H1 (cell line): ENCODE results near the gene SCARB1. TPM values are rescaled to one million over a fixed set of nuclear protein-coding genes. Genes with fewer than 3 reads are reported as not detected.

ENCODE experiments used
- CTCF ChIA-PET: fragments of 300-600 bp; sonication (Branson Sonifier 250); formaldehyde crosslinking; loops from one replicate; lab custom pipeline; 2021; ENCODE audit not compliant: partially characterized antibody; lab: Charles Lee
- POLR2A ChIA-PET: fragments of 300-600 bp; sonication (Branson Sonifier 250); formaldehyde crosslinking; loops from one replicate; lab custom pipeline; 2021; ENCODE audit warnings: inconsistent platforms; ENCODE audit not compliant: partially characterized antibody; lab: Charles Lee
- DNase-seq, 2 experiments: peaks; one replicate each; pipeline versions ENCODE4 v3.0.0 to v3.0.0-alpha.2; 2010 to 2022; ENCODE audit warnings: low spot score in 2 of 2, low read depth in 1 of 2, mixed read lengths in 1 of 2
- FAIRE-seq: peaks from 2 replicates; lab custom pipeline; 2011; peaks lifted over from hg19 to GRCh38; lab: Jason Lieb, UNC
- H2AFZ ChIP-seq: 2 replicates; pipeline ENCODE4 v1.8.1; 2012; ENCODE audit warnings: low read length, inconsistent platforms
- H2AK5ac ChIP-seq: 2 replicates; pipeline ENCODE4 v1.6.1; 2013; ENCODE audit warnings: low read depth, low read length
- H2BK120ac ChIP-seq: replicated peaks from 2 replicates; pipeline ENCODE3; 2013; ENCODE audit warnings: low read depth, low read length, inconsistent platforms
- H2BK12ac ChIP-seq: 2 replicates; pipeline ENCODE4 v1.6.1; 2013; ENCODE audit warnings: low read depth, low read length
- H2BK15ac ChIP-seq: 2 replicates; pipeline ENCODE4 v1.6.1; 2013; ENCODE audit warnings: low read length
- H2BK20ac ChIP-seq: 2 replicates; pipeline ENCODE4 v1.6.1; 2013; ENCODE audit warnings: low read length
- H2BK5ac ChIP-seq: 2 replicates; pipeline ENCODE4 v1.6.1; 2013; ENCODE audit warnings: low read depth, low read length
- H3K14ac ChIP-seq: 2 replicates; pipeline ENCODE4 v1.6.1; 2013; ENCODE audit warnings: inconsistent platforms; ENCODE audit not compliant: insufficient read length
- H3K18ac ChIP-seq: 2 replicates; pipeline ENCODE4 v1.6.1; 2013; ENCODE audit warnings: low read length; ENCODE audit errors: extremely low read depth
- H3K23ac ChIP-seq: 2 replicates; pipeline ENCODE4 v1.6.1; 2013; ENCODE audit warnings: inconsistent platforms; ENCODE audit not compliant: insufficient read length
- H3K23me2 ChIP-seq: 2 replicates; pipeline ENCODE4 v1.6.1; 2013; ENCODE audit warnings: low read depth, low read length
- H3K27ac ChIP-seq: 2 replicates; pipeline ENCODE4 v1.6.1; 2011; ENCODE audit warnings: low read depth, low read length, inconsistent platforms
- H3K27me3 ChIP-seq, 4 experiments: replicated peaks in 1 of 4; 1 replicate in 1 of 4; 2 replicates in 3 of 4; pipeline versions ENCODE4 v1.6.1 to v1.8.1; 2011 to 2013; ENCODE audit warnings: low read length in 3 of 4, mild to moderate bottlenecking in 3 of 4, inconsistent platforms in 2 of 4, mixed read lengths in 2 of 4, moderate library complexity in 1 of 4; ENCODE audit not compliant: control insufficient read depth in 3 of 4, insufficient read depth in 3 of 4; ENCODE audit errors: extremely low read depth in 1 of 4
- H3K36me3 ChIP-seq, 4 experiments: 2 replicates each; pipeline versions ENCODE4 v1.6.1 to v1.8.1; 2011 to 2013; ENCODE audit warnings: mild to moderate bottlenecking in 4 of 4, low read length in 3 of 4, moderate library complexity in 2 of 4, control low read depth in 1 of 4, inconsistent platforms in 1 of 4; ENCODE audit not compliant: insufficient read depth in 4 of 4, control insufficient read depth in 2 of 4
- H3K4ac ChIP-seq: replicated peaks from 2 replicates; pipeline ENCODE3; 2013; ENCODE audit warnings: low read length, low read depth, mixed read lengths, inconsistent platforms; ENCODE audit not compliant: insufficient read length
- H3K4me1 ChIP-seq, 4 experiments: replicated peaks in 1 of 4; 1 replicate in 1 of 4; 2 replicates in 3 of 4; pipeline versions ENCODE4 v1.6.1 to v1.8.1; 2011 to 2013; ENCODE audit warnings: low read length in 3 of 4, inconsistent platforms in 2 of 4, mixed read lengths in 1 of 4; ENCODE audit not compliant: insufficient read depth in 4 of 4, control insufficient read depth in 3 of 4
- H3K4me2 ChIP-seq, 2 experiments: 2 replicates each; pipeline versions ENCODE4 v1.6.1 to v1.8.1; 2011 to 2013; ENCODE audit warnings: low read depth in 2 of 2, low read length in 2 of 2, control low read depth in 1 of 2, inconsistent platforms in 1 of 2, mild to moderate bottlenecking in 1 of 2; ENCODE audit not compliant: insufficient read depth in 1 of 2
- H3K4me3 ChIP-seq, 4 experiments: fragments of 200-600, 300-600 bp in 1 of 4; sonication (generic), shearing (Covaris generic), sonication (Bioruptor Twin) in 1 of 4; 2 replicates each; pipeline versions ENCODE4 v1.5.1 to v1.8.1; 2011 to 2016; ENCODE audit warnings: low read length in 4 of 4, low read depth in 3 of 4, control low read depth in 2 of 4, inconsistent platforms in 2 of 4, mild to moderate bottlenecking in 2 of 4, mixed read lengths in 1 of 4, moderate library complexity in 1 of 4; ENCODE audit not compliant: insufficient read depth in 2 of 4; ENCODE audit errors: extremely low read depth in 1 of 4
- H3K56ac ChIP-seq: replicated peaks from 2 replicates; pipeline ENCODE3; 2013; ENCODE audit warnings: low read depth, mild to moderate bottlenecking, mixed read lengths, low read length, inconsistent platforms; ENCODE audit not compliant: insufficient read length
- H3K79me1 ChIP-seq: 2 replicates; pipeline ENCODE4 v1.6.1; 2013; ENCODE audit warnings: low read depth, low read length, control low read depth
- H3K79me2 ChIP-seq, 2 experiments: 2 replicates each; pipeline versions ENCODE4 v1.6.1 to v1.8.1; 2012 to 2013; ENCODE audit warnings: low read length in 2 of 2, mild to moderate bottlenecking in 2 of 2, inconsistent platforms in 1 of 2; ENCODE audit not compliant: insufficient read depth in 2 of 2, control insufficient read depth in 1 of 2
- H3K9ac ChIP-seq, 4 experiments: replicated peaks in 1 of 4; 1 replicate in 1 of 4; 2 replicates in 3 of 4; pipeline versions ENCODE4 v1.6.1 to v1.8.1; 2011 to 2013; ENCODE audit warnings: low read depth in 3 of 4, low read length in 3 of 4, control low read depth in 2 of 4, mild to moderate bottlenecking in 2 of 4, moderate library complexity in 2 of 4, inconsistent platforms in 1 of 4; ENCODE audit errors: extremely low read depth in 1 of 4
- H3K9me3 ChIP-seq, 2 experiments: 2 replicates each; pipeline versions ENCODE4 v1.6.1 to v1.8.1; 2012 to 2013; ENCODE audit warnings: mild to moderate bottlenecking in 2 of 2, moderate library complexity in 2 of 2, control low read depth in 1 of 2, inconsistent platforms in 1 of 2, low read depth in 1 of 2, low read length in 1 of 2, mixed read lengths in 1 of 2; ENCODE audit not compliant: insufficient read depth in 2 of 2
- H4K20me1 ChIP-seq, 2 experiments: replicated peaks in 1 of 2; 2 replicates each; pipeline versions ENCODE3 to v1.8.1; 2011 to 2013; ENCODE audit warnings: inconsistent platforms in 2 of 2, low read length in 2 of 2, mild to moderate bottlenecking in 1 of 2; ENCODE audit not compliant: insufficient read depth in 2 of 2, control insufficient read depth in 1 of 2
- H4K5ac ChIP-seq: 2 replicates; pipeline ENCODE4 v1.6.1; 2013; ENCODE audit warnings: low read length, low read depth, mixed read lengths, inconsistent platforms; ENCODE audit not compliant: insufficient read length
- H4K8ac ChIP-seq: 2 replicates; pipeline ENCODE4 v1.8.0; 2013; ENCODE audit warnings: mild to moderate bottlenecking, moderate library complexity, low read length, inconsistent platforms; ENCODE audit not compliant: insufficient read depth; ENCODE audit errors: extremely low read depth
- H4K91ac ChIP-seq: replicated peaks from 2 replicates; pipeline ENCODE3; 2013; ENCODE audit warnings: low read length, mixed read lengths, inconsistent platforms; ENCODE audit not compliant: insufficient read length
- ATF3 ChIP-seq: IDR thresholded peaks from 2 replicates; pipeline ENCODE4 v1.6.1; 2011; ENCODE audit warnings: low read depth, mild to moderate bottlenecking, low read length; ENCODE audit not compliant: insufficient read depth
- CBX8 ChIP-seq: fragments of 300-800, 300-1000 bp; sonication (generic); IDR thresholded peaks from 2 replicates; pipeline ENCODE4 v1.7.1; 2016; ENCODE audit warnings: low read depth, low read length, borderline replicate concordance
- SIRT6 ChIP-seq: IDR thresholded peaks from one replicate; pipeline ENCODE4 v1.7.1; 2012; ENCODE audit warnings: low read length, inconsistent platforms
- SP2 ChIP-seq: IDR thresholded peaks from 2 replicates; pipeline ENCODE4 v1.6.1; 2012; ENCODE audit warnings: mild to moderate bottlenecking, low read length, inconsistent platforms
- TAF7 ChIP-seq: optimal IDR thresholded peaks from 2 replicates; pipeline ENCODE3; 2011; ENCODE audit warnings: low read depth, mild to moderate bottlenecking, inconsistent platforms, low read length, moderate library complexity, borderline replicate concordance
- WGBS, 2 experiments: shearing (Covaris generic) in 1 of 2; methylation state at CpG; one replicate each; pipeline versions ENCODE4 v1.1.6 to v1.1.7; 2013 to 2015; ENCODE audit warnings: low lambda C conversion rate in 2 of 2, mixed read lengths in 2 of 2, inconsistent platforms in 1 of 2, low coverage in 1 of 2, missing lambda C conversion rate in 1 of 2; ENCODE audit not compliant: insufficient replicate concordance in 2 of 2, insufficient coverage in 1 of 2, insufficient read length in 1 of 2; ENCODE audit errors: extremely low coverage in 1 of 2, missing lambda C conversion rate in 1 of 2; 5-methylcytosine and 5-hydroxymethylcytosine counted together
- polyA plus RNA-seq, 7 experiments: library from polyadenylated mRNA; depleted of rRNA in 3 of 7; stranded (reverse) in 5 of 7; unstranded in 2 of 7; fragments of >200 nt in 5 of 7; fragments of 200-250 nt in 2 of 7; gene quantifications; 1 replicate in 5 of 7; 2 replicates in 1 of 7; 4 replicates in 1 of 7; pipeline versions ENCODE4 v1.2.1 to v1.2.3, GENCODE V29; 2011 to 2013; ENCODE audit warnings: missing spikeins in 2 of 7, mixed read lengths in 2 of 7
- total RNA-seq: library from RNA; stranded (reverse); fragmentation: NEBNext Ultra II Directional; extraction: Animal tissue kit (Norgen Biotek cat#: 25700); gene quantifications from 2 replicates; pipeline ENCODE4 v1.2.1, GENCODE V29; 2021

Gene SCARB1
- total and polyA plus RNA-seq, 2 of the 8 experiments (the other 6 are each of a cell fraction or from before 2014, with no cell fraction given), result 45.3 to 57.1 TPM

- H2BK12ac ChIP-seq, result no peak overlapping the region
- no peak overlapping the region for H4K5ac ChIP-seq
- ChIA-PET POLR2A (no interaction called here), CTCF (interaction anchor here (0.7 to 10.9 kb wide), 7 partner anchors 7 to 287 kb away, joined by 3 to 146 read pairs (median 3); no protein-coding TSS in a partner anchor)
- H3K23ac ChIP-seq, result no peak overlapping the region
- H3K36me3 ChIP-seq, result no peaks in the 10 kb centered on the region
- H4K8ac ChIP-seq, result no peak overlapping the region
- H2AFZ ChIP-seq, result no peak overlapping the region
- H3K79me2 ChIP-seq, result no peaks in the 10 kb centered on the region
- no peak overlapping the region for H3K18ac ChIP-seq
- no peak overlapping the region for H2BK120ac ChIP-seq
- H4K20me1 ChIP-seq, result no peaks in the 10 kb centered on the region
- H2BK5ac ChIP-seq, result no peak overlapping the region
- peaks cover 0 to 16% (median 7%) of the 10 kb centered on the region in 4 experiments; a peak in 6 of 7 replicates for H3K4me1 ChIP-seq
- no peak overlapping the region for H3K56ac ChIP-seq
- no peak overlapping the region for H3K4ac ChIP-seq
- peaks cover 0 to 2% (median 0%) of the 10 kb centered on the region in 4 experiments; a peak in 2 of 7 replicates for H3K27me3 ChIP-seq
- 81% methylated on average over 3 of the region's 3 CpGs; no CpG with 5 or more reads in 1 of the 2 experiments for WGBS, 2 experiments
- H2BK15ac ChIP-seq, result no peak overlapping the region
- no peak overlapping the region for H3K9ac ChIP-seq
- no peak for FAIRE-seq
- no peak for DNase-seq
- TF ChIP-seq TAF7 (no peak), ATF3 (no peak), SP2 (no peak), SIRT6 (no peak), CBX8 (no peak)
- no peak overlapping the region for H2AK5ac ChIP-seq
- H2BK20ac ChIP-seq, result no peak overlapping the region
- H3K79me1 ChIP-seq, result no peaks in the 10 kb centered on the region
- no peak overlapping the region for H3K14ac ChIP-seq
- peaks cover 2 to 5% of the 10 kb centered on the region in 2 experiments; a peak in 2 of 4 replicates for H3K9me3 ChIP-seq
- H3K27ac ChIP-seq, result no peak overlapping the region
- H3K23me2 ChIP-seq, result no peaks in the 10 kb centered on the region
- H3K4me2 ChIP-seq, result no peak overlapping the region
- no peak overlapping the region for H4K91ac ChIP-seq
- H3K4me3 ChIP-seq, result no peak overlapping the region
Measured at GRCh38 chr12:124756760-124757159, 106.9 kb downstream of the SCARB1 start.
